Inflammatory macrophage (primary cell): ENCODE measurements around the gene RSPH1.

Experiments
- DNase-seq, 2 donors: peaks; one replicate each; pipeline ENCODE4 v3.0.0-alpha.2; 2020 to 2022
- total RNA-seq, 18 experiments: gene quantifications; one replicate each; lab custom pipeline; 2026; ENCODE audit warnings: mixed read lengths in 6 of 18, inconsistent platforms in 2 of 18; lab: John Stamatoyannopoulos, UW

RSPH1 gene
- total RNA-seq: 0 to 0.26 (median 0.08) reads per million in 18 experiments

- DNase-seq: peak; percentile 99
Observed at GRCh38 chr21:42496120-42496838, at the start of gene RSPH1. RSPH1 (minus strand) TSS chr21:42496224; CDS start chr21:42496186, 38 bp downstream.

GRCh38 chr21:42545745-42546144 is 49.7 kb upstream of the RSPH1 start:
- no peak for DNase-seq

- no peak for DNase-seq
Observed at GRCh38 chr21:42545317-42545716, 49.3 kb upstream of the RSPH1 start.

- no peak for DNase-seq
Observed at GRCh38 chr21:42544544-42544943, 48.5 kb upstream of the RSPH1 start.

- DNase-seq: no peak
Observed at GRCh38 chr21:42543106-42543847, 47.3 kb upstream of the RSPH1 start.

GRCh38 chr21:42542596-42542995 is 46.6 kb upstream of the RSPH1 start:
- DNase-seq: no peak

- no peak for DNase-seq
Observed at GRCh38 chr21:42542196-42542595, 46.2 kb upstream of the RSPH1 start.

- no peak for DNase-seq
Observed at GRCh38 chr21:42541618-42542017, 45.6 kb upstream of the RSPH1 start.

GRCh38 chr21:42541174-42541573 is 45.1 kb upstream of the RSPH1 start:
- no peak for DNase-seq

GRCh38 chr21:42540396-42540795 is 44.4 kb upstream of the RSPH1 start:
- DNase-seq: no peak

GRCh38 chr21:42539931-42540343 is 43.9 kb upstream of the RSPH1 start:
- DNase-seq: no peak

GRCh38 chr21:42539342-42539741 is 43.3 kb upstream of the RSPH1 start:
- DNase-seq: no peak

GRCh38 chr21:42538479-42539275 is 42.7 kb upstream of the RSPH1 start:
- DNase-seq: no peak

GRCh38 chr21:42537106-42537742 is 41.2 kb upstream of the RSPH1 start:
- peak in 1 of 2 donors; percentile 33 for DNase-seq

- DNase-seq: no peak
Observed at GRCh38 chr21:42536601-42537000, 40.6 kb upstream of the RSPH1 start.

GRCh38 chr21:42535602-42536171 is 39.7 kb upstream of the RSPH1 start:
- no peak for DNase-seq

- peak; percentile 68 to 83 for DNase-seq
Observed at GRCh38 chr21:42534421-42535378, 38.7 kb upstream of the RSPH1 start.

GRCh38 chr21:42533963-42534355 is 37.9 kb upstream of the RSPH1 start:
- no peak for DNase-seq

- DNase-seq: no peak
Observed at GRCh38 chr21:42533306-42533962, 37.4 kb upstream of the RSPH1 start.

- peak; percentile 69 to 79 for DNase-seq
Observed at GRCh38 chr21:42532466-42533181, 36.6 kb upstream of the RSPH1 start.
